Raji (cell line): Measurements from ENCODE around the gene HCLS1.

Experiments used
- POLR2A ChIP-seq: IDR thresholded peaks from 2 replicates; pipeline ENCODE4 v1.6.1; 2011; ENCODE audit warnings: low read depth, low read length, control low read depth; ENCODE audit not compliant: insufficient read depth

HCLS1 gene

DNA sequence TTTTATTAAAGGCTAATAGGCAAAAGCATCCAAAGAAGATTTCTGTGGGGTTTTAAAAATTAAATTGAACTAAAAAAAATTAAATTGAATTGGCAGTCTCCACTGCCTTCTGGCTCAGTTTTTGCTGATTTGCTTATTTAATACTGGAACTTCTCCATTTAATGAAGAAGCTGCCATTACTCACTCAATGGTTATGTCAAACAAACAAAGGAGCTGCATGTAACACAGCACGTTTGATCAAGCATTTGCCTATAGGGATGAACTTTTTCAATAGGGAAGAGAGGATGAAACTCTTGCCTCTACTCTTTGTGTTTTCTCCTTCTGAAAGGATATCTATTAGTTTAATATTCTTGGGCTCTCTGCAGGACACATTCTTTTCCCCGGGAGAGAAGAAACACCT is 4.8 kb upstream of the HCLS1 start:
- TF ChIP-seq POLR2A = no peak

DNA sequence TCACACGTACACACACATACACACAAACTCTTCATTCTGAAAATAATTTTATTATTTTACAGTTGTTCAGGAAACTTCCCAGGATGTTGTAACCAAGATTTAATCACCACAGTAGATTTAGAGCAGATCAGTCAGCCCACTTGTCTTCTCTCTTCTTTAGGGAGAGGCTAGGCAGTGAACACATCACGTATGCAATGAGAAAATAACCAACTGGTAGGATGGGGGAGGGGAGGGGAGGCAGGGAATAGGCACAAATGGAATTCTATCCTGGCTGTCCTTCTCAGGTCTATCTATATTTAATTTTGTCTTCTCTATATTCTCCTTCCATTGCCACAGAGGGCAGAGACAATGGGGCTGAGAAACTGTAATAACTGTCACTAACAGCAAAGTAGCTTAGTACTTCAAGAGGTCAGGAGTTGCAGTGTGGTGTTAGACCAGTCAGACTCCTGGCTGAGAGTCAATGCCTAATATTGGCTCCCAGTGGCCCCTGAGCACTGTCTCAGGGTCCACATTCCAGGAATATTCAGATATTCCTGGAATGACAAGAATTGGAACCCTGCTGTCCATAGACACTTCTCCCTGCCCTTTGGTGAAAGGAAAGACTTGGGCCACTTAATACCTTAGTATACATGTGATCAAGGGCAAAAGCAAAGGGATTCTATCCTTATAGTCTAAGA is 2.6 kb upstream of the HCLS1 start:
- no peak for TF ChIP-seq POLR2A

DNA sequence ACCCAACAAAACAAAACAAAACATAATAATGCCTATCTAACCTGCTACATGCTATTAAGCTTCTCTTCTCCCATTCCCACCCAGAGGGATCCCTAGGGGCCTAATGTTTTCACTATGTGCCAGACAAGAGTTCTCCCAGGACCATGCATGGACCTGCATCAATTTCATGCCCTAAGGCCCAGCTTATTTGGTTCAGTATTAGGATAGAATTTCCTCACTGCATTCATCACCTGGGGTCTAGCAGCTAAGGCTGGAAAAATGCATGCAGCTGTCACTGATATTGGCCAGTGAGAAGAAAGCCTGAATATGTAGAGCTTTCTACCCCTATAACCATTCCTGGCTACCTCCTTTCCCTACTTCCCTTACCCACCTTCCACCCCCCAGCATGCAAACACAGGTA is 2.0 kb upstream of the HCLS1 start:
- TF ChIP-seq POLR2A = no peak

DNA sequence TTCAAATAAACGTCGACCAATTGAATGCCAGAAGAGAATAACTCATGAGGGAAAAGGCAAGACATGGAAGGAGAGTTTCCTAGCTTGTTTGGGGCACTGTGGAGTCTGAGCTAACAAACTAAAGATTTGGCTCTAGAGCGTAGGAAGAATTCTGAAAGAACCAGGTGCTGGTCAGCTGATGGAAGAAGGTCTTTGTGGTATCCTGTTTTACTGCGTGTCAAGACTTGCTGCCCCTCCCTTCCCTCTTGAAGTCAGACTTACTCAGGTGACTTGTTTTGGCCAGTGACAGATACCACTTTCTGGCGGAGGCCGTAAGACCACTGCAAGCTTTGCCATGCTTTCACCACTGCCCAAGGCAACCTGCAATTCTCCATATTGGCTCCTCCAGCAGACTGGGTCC is 673 bp upstream of the HCLS1 start:
- TF ChIP-seq POLR2A = no peak

DNA sequence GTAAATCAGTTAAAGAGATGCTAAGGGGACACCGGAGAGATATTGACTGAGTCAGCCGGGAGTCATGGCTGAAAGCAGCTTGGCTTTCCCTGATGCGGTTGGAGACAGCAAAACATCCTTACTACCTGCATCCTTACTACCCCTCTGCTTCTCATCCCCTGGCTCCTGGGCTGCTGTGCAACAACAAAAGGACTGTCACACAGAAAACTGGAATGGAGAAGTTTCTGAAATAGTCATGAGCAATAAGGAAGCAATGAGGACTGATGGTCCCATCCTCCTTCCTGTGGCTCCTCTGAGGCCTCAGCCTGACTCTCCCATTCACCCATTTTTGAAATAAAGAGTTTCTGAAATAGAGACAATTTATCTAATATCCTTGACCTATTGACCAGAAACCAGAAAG is 1.1 kb downstream of the HCLS1 start:
- no peak for TF ChIP-seq POLR2A

DNA sequence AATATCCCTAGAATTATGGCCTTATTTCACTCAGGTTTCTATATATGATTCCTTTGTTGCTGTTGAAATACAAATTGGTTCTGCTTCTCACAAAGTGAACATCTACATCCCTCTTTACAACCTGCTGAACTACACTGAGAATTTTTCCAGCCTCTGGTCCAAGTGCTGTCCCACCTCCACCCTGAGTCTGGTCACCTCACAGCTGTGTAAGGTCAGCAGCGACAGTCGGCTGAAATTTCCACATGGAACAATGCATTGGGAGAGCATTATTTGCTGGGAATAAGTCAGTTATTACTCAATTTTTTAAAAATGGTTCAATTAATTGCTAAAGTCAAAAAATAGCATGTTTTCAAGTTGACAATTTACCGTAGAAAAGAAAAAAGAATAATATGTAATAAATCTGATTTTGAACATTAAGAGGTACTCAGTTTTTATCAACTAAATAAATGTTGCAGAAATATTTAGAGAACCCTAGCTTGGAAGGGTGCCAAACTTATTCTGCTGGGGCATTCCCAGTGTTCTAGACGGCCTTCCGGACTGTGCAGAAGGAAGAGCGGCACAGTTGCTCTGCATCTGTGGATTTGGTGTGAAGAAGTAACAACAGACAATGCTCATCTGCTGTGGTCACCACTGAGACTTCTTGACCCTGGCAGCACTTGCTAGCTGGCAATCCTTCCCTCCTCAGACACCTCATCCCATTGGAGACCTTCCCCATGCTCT is 1.8 kb downstream of the HCLS1 start:
- TF ChIP-seq POLR2A = no peak

DNA sequence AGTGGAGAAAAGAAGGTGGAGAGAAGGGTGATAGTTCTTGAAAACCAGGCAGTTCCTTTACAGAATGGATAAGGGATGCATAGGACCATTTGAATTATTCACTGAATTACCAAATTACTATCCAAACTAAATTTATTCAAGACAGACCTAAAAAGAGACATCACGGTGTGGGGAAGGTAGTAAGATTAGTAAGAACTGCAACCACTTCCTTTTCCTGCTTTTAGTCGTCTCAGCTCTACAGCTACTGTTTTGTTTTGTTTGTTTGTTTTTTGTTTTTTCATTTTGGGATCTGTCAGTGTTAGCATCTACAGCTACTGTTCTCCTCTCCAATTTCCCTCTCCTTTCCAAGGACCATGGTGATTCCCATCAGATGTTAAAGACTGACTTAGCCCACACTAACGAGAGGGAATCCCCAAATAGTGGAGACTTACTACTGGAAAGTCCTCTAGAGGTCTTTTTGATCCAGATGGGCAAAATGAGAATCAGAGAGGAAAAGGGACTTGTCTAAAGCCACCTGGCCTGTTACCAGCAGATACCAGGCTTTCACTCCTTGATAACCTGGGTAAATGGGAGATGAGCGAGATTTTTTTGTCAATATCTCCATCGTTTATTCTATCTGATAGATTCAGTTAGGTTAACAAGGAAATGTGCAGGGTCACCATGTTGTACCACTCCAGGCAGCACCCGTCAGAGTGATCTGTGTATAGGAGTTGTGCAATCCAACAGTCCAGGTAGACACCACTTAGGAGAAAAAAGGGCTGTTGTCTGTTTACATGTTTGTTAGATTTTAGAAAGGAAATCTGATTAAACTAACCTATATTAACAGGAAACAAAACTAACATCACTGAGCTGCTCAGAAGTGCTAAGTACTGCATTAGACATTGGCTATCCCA is 6.0 kb downstream of the HCLS1 start:
- TF ChIP-seq POLR2A = no peak

DNA sequence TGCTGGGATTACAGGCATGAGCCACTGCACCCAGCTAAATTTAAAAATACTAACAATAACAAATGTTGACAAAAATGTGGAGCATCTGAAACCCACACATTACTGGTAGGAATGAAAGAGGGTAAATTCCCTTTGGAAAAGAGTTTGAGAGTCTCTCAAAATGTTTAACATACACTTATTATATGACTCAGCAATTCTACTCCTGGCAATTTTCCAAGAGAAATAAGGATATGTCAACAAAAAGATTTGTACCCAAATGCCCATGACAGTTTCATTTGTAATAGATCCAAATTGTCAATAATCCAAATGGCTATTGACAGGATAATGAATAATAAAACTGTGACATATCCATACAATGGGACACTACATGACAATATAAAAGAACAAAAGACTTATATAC is 9.0 kb downstream of the HCLS1 start:
- no peak for TF ChIP-seq POLR2A

DNA sequence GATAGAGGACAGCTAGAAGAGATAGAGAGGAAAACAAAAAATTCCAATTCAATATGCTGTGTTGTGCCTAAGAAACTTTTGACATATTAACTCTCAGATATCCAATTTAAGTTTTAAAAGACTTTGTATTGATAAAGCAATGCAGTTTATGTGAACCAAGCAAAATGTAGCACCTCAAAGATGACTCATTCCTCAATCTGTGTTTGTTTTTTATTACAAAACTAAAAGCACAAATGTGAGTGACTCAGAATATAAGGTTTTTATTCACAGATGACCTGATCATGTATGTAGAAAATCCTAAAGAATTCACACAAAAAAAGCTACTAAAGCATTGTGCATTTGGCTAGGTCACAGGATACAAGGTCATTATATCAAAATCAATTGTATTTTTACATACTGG is 11.1 kb downstream of the HCLS1 start:
- TF ChIP-seq POLR2A = no peak

DNA sequence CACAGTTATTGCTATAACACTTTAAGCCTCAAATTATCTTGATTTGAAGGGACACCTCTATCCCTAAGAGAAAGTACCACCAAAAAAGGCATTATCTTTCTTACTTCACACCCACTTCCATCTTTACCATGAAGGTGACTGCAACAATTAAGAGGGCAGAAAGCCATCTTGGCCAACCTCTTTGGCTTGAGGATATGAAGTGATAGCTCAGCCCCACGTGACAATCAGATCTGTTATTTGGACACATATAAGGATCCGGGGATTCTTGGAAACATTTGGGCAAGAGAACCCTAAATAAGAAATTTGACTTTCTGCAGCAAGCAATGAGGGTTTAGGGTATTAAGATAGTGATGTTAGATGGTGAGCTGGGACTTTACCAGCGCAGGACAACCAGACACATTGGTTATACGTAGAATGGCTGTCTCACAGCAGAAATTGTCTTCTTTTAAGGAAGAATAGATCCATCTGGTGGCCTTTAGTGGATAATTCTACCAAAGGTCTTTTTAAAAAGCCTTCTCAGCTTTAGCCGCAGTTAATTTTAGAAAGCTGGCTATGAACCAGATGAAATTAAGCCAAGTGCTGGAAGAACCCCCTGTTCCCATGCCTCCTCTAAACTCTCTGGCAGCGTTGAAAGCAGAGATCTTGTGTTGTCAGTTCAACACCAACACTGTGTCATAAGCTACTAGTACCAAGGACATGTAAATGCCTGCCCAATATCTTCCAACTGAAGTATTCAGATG is 12.3 kb downstream of the HCLS1 start:
- no peak for TF ChIP-seq POLR2A

DNA sequence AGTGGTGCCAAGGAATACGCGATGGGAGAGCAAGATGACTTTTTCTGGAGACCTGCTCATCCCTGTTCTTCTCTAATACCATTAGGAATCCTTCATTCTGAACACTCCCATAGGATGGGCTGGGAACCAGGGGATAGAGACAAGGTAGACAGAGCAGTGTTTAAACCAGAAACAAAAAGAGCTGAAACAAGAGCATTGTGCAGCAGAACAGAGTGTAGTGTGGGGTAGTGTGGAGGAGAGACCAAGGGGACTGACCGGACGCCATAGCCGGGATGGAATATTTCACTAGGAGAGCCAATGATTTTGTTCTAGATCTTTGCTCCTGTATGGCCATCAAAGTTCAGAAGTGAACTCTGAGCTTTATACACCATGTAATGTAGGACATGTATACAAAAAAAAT is 15.6 kb downstream of the HCLS1 start:
- TF ChIP-seq POLR2A = no peak

DNA sequence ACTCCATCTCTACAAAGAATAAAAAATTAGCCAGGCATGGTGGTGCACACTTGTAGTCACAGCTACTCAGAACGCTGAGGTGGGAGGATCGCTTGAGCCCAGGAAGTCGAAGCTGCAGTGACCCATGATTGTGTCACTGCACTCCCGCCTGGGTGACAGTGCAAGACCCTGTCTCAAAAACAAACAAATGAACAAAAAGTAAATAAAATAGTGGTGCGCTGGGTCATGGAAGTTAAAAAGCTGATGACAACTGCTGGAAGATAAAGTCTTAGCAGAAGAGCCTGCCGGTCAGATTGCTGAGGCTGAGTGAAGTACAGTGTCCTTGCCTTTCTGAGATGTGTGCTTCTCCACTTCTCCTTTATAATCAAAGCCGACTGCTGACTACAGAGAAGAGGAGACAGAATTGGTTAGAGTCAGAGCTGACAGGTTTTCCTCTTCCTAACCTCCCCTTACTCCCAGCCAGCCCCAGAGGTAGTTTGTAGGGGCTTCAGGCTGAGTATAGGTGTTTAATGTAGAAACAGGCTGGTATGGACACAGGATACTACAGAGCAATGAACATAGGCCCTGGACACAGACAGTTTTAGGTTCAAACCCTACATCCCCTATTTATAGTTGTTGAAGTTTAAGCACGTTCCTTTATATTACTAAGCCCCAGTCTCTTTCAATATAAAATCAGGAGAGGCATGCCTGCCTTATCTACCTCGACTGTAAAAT is 17.9 kb downstream of the HCLS1 start:
- TF ChIP-seq POLR2A = no peak

DNA sequence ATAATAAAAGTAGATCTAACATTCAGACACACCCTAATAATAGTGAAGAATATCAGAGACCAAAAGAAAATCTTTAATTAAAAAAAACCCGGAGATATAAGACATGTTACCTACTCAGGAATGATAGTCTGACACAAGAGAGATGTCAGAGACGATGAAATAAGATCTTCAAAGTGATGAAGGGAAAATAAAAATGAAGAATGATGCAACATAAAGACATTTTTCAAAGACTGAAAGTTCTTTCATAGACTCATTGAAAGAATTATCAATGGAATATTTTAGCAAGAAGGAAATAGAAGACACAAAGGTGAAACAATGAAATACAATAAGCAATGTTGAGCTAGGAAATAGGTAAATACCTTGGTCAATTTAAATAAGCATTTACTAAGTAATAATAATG is 19.6 kb downstream of the HCLS1 start:
- TF ChIP-seq POLR2A = no peak

DNA sequence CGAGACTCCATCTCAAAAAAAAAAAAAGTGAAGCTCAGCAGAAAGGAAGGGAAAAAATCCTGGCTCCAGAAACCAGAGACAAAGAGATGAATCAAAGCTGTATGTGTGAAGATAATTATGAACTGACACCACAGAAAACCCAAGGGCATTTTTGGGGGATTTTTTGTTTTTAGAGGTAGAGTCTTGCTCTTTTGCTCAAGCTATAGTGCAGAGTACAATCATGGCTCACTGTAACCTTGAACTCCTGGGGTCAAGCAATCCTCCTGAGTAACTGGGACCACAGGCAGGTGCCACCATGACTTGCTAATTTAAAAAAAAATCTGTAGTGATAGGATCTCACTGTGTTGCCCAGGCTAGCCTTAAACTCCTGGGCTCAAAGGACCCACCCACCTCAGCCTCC is 22.8 kb downstream of the HCLS1 start:
- no peak for TF ChIP-seq POLR2A

DNA sequence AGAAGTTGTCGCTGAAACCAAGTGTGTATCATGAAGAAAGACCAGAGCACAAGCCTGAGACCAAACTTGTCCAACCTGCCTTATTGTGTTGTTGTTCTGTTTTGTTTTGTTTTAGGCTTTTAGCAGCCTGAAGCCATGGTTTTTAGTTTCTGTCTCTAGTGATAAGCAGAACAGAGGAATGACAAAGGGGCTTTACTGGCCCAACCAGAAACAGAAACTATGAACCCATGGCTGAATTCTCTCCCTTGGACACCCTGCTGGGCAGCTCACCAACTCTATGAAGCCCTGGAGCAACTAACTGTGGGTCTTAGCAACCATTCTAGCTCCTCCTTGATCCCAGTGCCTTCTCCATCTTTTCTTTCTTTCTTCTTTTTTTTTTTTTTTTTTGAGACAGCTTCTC is 30.3 kb downstream of the HCLS1 start:
- no peak for TF ChIP-seq POLR2A
